ENCODE results near the gene CARS1.

GRCh38 chr11:3081386-3081751 lies 24.1 kb upstream of the CARS1 start:
- TF ChIP-seq CTCF (IDR thresholded peaks at IDR 0.05) (no peak), POLR2AphosphoS5 (IDR thresholded peaks at IDR 0.05) (no peak)

Data from transverse colon (tissue), 4 donors.